Testis (tissue), 2 donors: ENCODE data around the gene CEACAM16.

Source experiments
- POLR2A ChIP-seq: fragments of 450-650 bp; IDR thresholded peaks from one replicate; pipeline ENCODE4 v1.6.1; 2017; ENCODE audit warnings: antibody characterized with exemption, mild to moderate bottlenecking, moderate library complexity
- TF ChIP-seq, protein P1 (sequence below), 3 experiments: fragments of 450-650 bp in 2 of 3; fragments of 200-600 bp in 1 of 3; sonication (generic) in 1 of 3; IDR thresholded peaks; one replicate each; pipeline ENCODE4 v1.5.1; 2016 to 2019; ENCODE audit warnings: antibody characterized with exemption in 3 of 3, mild to moderate bottlenecking in 2 of 3, moderate library complexity in 1 of 3

DNA sequence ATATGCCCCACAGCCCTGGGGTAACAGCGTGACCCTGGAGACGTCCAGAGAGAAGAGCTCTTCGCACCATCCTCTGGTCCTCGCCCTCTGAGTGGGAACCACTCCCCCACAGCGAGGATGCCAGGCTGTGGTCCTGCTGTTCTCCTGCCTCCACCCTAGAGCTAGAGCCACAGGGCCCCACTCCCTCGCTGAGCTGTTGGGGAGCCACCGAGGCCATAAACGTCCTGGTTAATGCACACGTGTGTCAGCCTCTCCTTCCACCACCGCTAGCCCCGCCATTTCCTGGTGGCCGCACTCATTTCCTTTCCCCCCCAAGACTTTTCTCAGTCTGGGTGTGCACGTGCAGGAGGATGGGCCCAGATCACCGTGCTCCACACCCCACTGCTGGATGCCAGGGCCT is 11.5 kb downstream of the CEACAM16 start:
- TF ChIP-seq, protein P1, sequence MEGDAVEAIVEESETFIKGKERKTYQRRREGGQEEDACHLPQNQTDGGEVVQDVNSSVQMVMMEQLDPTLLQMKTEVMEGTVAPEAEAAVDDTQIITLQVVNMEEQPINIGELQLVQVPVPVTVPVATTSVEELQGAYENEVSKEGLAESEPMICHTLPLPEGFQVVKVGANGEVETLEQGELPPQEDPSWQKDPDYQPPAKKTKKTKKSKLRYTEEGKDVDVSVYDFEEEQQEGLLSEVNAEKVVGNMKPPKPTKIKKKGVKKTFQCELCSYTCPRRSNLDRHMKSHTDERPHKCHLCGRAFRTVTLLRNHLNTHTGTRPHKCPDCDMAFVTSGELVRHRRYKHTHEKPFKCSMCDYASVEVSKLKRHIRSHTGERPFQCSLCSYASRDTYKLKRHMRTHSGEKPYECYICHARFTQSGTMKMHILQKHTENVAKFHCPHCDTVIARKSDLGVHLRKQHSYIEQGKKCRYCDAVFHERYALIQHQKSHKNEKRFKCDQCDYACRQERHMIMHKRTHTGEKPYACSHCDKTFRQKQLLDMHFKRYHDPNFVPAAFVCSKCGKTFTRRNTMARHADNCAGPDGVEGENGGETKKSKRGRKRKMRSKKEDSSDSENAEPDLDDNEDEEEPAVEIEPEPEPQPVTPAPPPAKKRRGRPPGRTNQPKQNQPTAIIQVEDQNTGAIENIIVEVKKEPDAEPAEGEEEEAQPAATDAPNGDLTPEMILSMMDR (IDR thresholded peaks at IDR 0.05) = no peak
- TF ChIP-seq POLR2A = no peak
